Mesendoderm (in vitro differentiated cells): ENCODE data around the gene MCAM.

ENCODE experiments used
- DNase-seq: peaks from one replicate; pipeline ENCODE4 v3.0.0; 2013
- H2AK5ac ChIP-seq: 2 replicates; pipeline ENCODE4 v1.6.1; 2013; ENCODE audit warnings: low read length, inconsistent platforms
- H2BK120ac ChIP-seq: 2 replicates; pipeline ENCODE4 v1.6.1; 2013; ENCODE audit warnings: low read depth, mild to moderate bottlenecking, low read length, moderate library complexity, mixed read lengths
- H2BK15ac ChIP-seq: replicated peaks from 2 replicates; pipeline ENCODE4 v1.6.1; 2013; ENCODE audit warnings: low read depth, mild to moderate bottlenecking, moderate library complexity
- H2BK5ac ChIP-seq: 2 replicates; pipeline ENCODE4 v1.6.1; 2013; ENCODE audit warnings: low read length, inconsistent platforms
- H3K18ac ChIP-seq: 2 replicates; pipeline ENCODE4 v1.6.1; 2013; ENCODE audit warnings: mild to moderate bottlenecking, low read length, mixed read lengths
- H3K23ac ChIP-seq: one replicate; pipeline ENCODE4 v1.6.1; 2013; ENCODE audit warnings: low read length
- H3K27ac ChIP-seq: 2 replicates; pipeline ENCODE4 v1.5.1; 2013; ENCODE audit warnings: low read depth, mild to moderate bottlenecking, inconsistent platforms, low read length, moderate library complexity
- H3K27me3 ChIP-seq: 2 replicates; pipeline ENCODE4 v1.6.1; 2013; ENCODE audit warnings: low read length, control low read depth, mild to moderate bottlenecking, inconsistent platforms; ENCODE audit not compliant: insufficient read depth, poor library complexity
- H3K36me3 ChIP-seq: 2 replicates; pipeline ENCODE4 v1.6.1; 2013; ENCODE audit warnings: low read length, inconsistent platforms; ENCODE audit not compliant: control insufficient read depth, insufficient read depth
- H3K4ac ChIP-seq: one replicate; pipeline ENCODE4 v1.6.1; 2013; ENCODE audit warnings: low read depth, mild to moderate bottlenecking, low read length, moderate library complexity
- H3K4me1 ChIP-seq: 2 replicates; pipeline ENCODE4 v1.6.1; 2013; ENCODE audit warnings: low read depth, low read length, inconsistent platforms; ENCODE audit not compliant: control insufficient read depth
- H3K4me2 ChIP-seq: 2 replicates; pipeline ENCODE4 v1.6.1; 2013; ENCODE audit warnings: low read length
- H3K4me3 ChIP-seq: 2 replicates; pipeline ENCODE4 v1.5.1; 2013; ENCODE audit warnings: mild to moderate bottlenecking, low read length
- H3K56ac ChIP-seq: one replicate; pipeline ENCODE4 v1.6.1; 2013; ENCODE audit warnings: low read length
- H3K79me1 ChIP-seq: 2 replicates; pipeline ENCODE4 v1.6.1; 2013; ENCODE audit warnings: low read length, inconsistent platforms
- H3K79me2 ChIP-seq: 2 replicates; pipeline ENCODE4 v1.6.1; 2013; ENCODE audit warnings: mild to moderate bottlenecking, low read length; ENCODE audit not compliant: control insufficient read depth, insufficient read depth
- H3K9ac ChIP-seq: 2 replicates; pipeline ENCODE4 v1.6.1; 2013; ENCODE audit warnings: low read length, inconsistent platforms
- H4K5ac ChIP-seq: one replicate; pipeline ENCODE4 v1.6.1; 2013; ENCODE audit warnings: low read length
- H4K8ac ChIP-seq: one replicate; pipeline ENCODE4 v1.6.1; 2013; ENCODE audit warnings: low read depth, mild to moderate bottlenecking, control low read depth, low read length, moderate library complexity
- WGBS: extraction: QIAGEN DNeasy Blood & Tissue Kit; methylation state at CpG from one replicate; pipeline ENCODE4 v1.1.7; 2013; ENCODE audit warnings: low lambda C conversion rate, missing lambda C conversion rate; ENCODE audit not compliant: insufficient coverage; ENCODE audit errors: extremely low coverage; 5-methylcytosine and 5-hydroxymethylcytosine counted together

MCAM gene

DNA sequence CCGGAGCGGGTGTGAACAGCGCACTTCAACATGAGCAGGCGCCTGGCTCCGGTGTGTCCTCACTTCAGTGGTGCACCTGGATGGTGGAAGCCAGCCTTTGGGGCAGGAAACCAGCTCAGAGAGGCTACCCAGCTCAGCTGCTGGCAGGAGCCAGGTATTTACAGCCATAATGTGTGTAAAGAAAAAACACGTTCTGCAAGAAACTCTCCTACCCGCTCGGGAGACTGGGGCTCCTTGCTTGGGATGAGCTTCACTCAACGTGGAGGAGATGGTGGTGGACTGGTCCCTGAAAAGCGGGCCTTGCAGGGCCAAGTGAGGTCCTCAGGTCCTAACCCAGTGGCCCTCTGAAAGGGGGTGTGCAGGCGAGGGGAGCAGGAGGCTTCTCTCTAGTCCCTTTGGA is 7.5 kb downstream of the MCAM start:
- Histone ChIP-seq H3K4ac (no peak overlapping the region), H3K27me3 (no peaks in the 10 kb centered on the region), H3K23ac (no peak overlapping the region), H3K36me3 (peaks cover 6% of the 10 kb centered on the region), H2BK15ac (no peak overlapping the region), H3K4me2 (no peak overlapping the region), H3K56ac (no peak overlapping the region), H3K79me2 (no peaks in the 10 kb centered on the region), H2AK5ac (no peak overlapping the region), H3K9ac (no peak overlapping the region), H4K8ac (no peak overlapping the region), H3K4me1 (peaks cover 2% of the 10 kb centered on the region), H4K5ac (no peak overlapping the region), H3K4me3 (no peak overlapping the region), H3K27ac (no peak overlapping the region), H3K79me1 (no peaks in the 10 kb centered on the region), H3K18ac (no peak overlapping the region), H2BK120ac (no peak overlapping the region), H2BK5ac (no peak overlapping the region)
- WGBS, result no CpG with 5 or more reads among the region's 11 CpGs
- DNase-seq, result no peak

DNA sequence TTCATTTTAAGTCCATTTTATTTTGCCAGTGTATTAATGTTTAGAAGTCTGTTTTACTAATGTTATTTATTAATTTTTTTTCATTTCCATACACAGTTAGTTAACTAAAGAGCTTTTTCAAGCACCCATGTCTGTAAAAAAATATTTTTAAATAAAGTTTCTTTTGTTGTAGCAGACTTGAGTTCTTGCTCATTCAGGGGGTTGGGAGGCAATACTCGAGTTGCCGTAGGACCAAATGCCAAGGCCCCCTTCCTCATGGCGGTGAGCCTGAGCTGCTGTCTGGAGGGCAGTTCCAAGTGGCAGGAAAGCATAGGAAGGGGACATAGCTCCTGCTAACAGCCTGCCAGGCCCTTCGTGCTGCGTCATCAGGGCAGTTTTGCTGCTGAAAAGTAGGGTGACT is 9.0 kb downstream of the MCAM start:
- Histone ChIP-seq H3K79me2 (no peaks in the 10 kb centered on the region), H4K8ac (no peak overlapping the region)
- WGBS, result no CpG with 5 or more reads among the region's 5 CpGs

DNA sequence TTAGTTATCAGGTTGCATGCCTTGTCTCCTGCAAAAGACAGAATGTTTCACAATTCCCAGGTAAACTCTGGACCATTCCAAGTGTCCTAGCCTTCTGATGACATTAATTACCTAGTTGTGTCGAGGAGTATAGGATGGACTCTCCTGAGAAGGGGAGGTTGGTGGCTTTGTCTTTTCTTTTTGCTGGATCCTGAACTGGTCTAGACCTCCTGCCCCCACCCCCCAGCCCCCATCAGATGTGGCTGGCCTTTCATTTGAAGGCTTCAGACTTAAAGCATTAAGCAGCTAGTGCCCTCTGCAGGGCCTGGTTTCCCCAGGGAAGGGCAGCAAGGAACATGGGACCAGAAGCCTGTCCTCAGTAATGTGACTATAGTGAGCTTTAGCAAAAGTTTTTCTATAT is 9.7 kb downstream of the MCAM start:
- H3K79me2 ChIP-seq, result no peaks in the 10 kb centered on the region
- no peak overlapping the region for H3K18ac ChIP-seq
- no peak overlapping the region for H2AK5ac ChIP-seq
- H2BK5ac ChIP-seq, result no peak overlapping the region
- no CpG with 5 or more reads among the region's 1 CpG for WGBS
- peaks cover 4% of the 10 kb centered on the region for H3K36me3 ChIP-seq
- H2BK120ac ChIP-seq, result no peak overlapping the region
- peak; percentile 70 for DNase-seq
- no peak overlapping the region for H3K4ac ChIP-seq
- H3K9ac ChIP-seq, result no peak overlapping the region
- H3K4me2 ChIP-seq, result no peak overlapping the region
- H3K56ac ChIP-seq, result no peak overlapping the region
- no peak overlapping the region for H2BK15ac ChIP-seq
- no peak overlapping the region for H3K4me3 ChIP-seq
- H3K27ac ChIP-seq, result no peak overlapping the region
- no peak overlapping the region for H3K23ac ChIP-seq
- no peak overlapping the region for H4K5ac ChIP-seq
- no peaks in the 10 kb centered on the region for H3K27me3 ChIP-seq
- peaks cover 2% of the 10 kb centered on the region for H3K4me1 ChIP-seq
- H4K8ac ChIP-seq, result no peak overlapping the region
- no peaks in the 10 kb centered on the region for H3K79me1 ChIP-seq

More for the DNA sequence above, 9.0 kb downstream of the MCAM start:
- Histone ChIP-seq H2BK15ac (no peak overlapping the region), H3K56ac (no peak overlapping the region), H3K4me2 (no peak overlapping the region), H3K27ac (no peak overlapping the region), H3K36me3 (peaks cover 7% of the 10 kb centered on the region), H3K4me3 (no peak overlapping the region), H3K18ac (no peak overlapping the region), H3K4ac (no peak overlapping the region), H2BK120ac (no peak overlapping the region), H2AK5ac (no peak overlapping the region), H4K5ac (no peak overlapping the region), H2BK5ac (no peak overlapping the region), H3K23ac (no peak overlapping the region), H3K27me3 (no peaks in the 10 kb centered on the region), H3K79me1 (no peaks in the 10 kb centered on the region), H3K9ac (no peak overlapping the region), H3K4me1 (peaks cover 2% of the 10 kb centered on the region)
- DNase-seq, result no peak

DNA sequence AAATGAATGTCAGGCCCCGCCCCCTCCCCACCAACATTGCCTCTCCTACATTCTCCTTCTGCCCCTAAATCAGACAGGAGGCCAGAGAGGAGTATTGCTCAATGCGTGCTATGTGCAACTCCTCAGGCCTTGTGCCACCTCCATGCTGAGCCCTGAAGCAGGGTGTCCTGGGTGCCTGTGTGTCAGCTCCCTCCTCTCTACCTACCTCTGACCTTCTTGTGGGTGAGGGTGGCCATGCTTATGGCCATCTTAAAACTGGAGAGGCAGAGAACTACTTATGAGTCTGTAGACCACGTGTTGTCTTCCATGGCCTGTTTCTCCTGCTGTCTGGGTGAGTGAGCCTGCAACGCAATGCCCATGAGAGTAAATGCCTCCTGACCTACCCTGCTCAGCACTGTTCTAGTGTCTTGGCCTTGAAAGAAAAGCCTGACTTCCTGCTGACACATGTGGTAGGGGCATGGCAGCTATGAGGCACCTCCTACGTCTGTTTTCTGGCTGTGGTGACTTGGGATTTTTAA is 10.5 kb downstream of the MCAM start:
- no peak overlapping the region for H3K18ac ChIP-seq
- WGBS, result no CpG with 5 or more reads among the region's 5 CpGs
- H3K27me3 ChIP-seq, result no peaks in the 10 kb centered on the region
- no peak overlapping the region for H4K8ac ChIP-seq
- no peak for DNase-seq
- H3K4me3 ChIP-seq, result no peak overlapping the region
- H2BK120ac ChIP-seq, result no peak overlapping the region
- H3K36me3 ChIP-seq, result peaks cover 4% of the 10 kb centered on the region
- H3K27ac ChIP-seq, result no peak overlapping the region
- no peaks in the 10 kb centered on the region for H3K79me1 ChIP-seq
- no peak overlapping the region for H4K5ac ChIP-seq
- peaks cover 2% of the 10 kb centered on the region for H3K4me1 ChIP-seq
- H3K9ac ChIP-seq, result no peak overlapping the region
- H2BK5ac ChIP-seq, result no peak overlapping the region
- no peak overlapping the region for H3K56ac ChIP-seq
- no peaks in the 10 kb centered on the region for H3K79me2 ChIP-seq
- no peak overlapping the region for H3K4me2 ChIP-seq
- H2BK15ac ChIP-seq, result no peak overlapping the region
- H2AK5ac ChIP-seq, result no peak overlapping the region
- H3K4ac ChIP-seq, result no peak overlapping the region
- H3K23ac ChIP-seq, result no peak overlapping the region

- no peak overlapping the region for H3K4me2 ChIP-seq
- H2BK120ac ChIP-seq, result no peak overlapping the region
- H3K4ac ChIP-seq, result no peak overlapping the region
- no peak overlapping the region for H3K18ac ChIP-seq
- H3K23ac ChIP-seq, result no peak overlapping the region
- no peak overlapping the region for H3K9ac ChIP-seq
- no peak overlapping the region for H2BK5ac ChIP-seq
- H2BK15ac ChIP-seq, result no peak overlapping the region
- peaks cover 4% of the 10 kb centered on the region for H3K36me3 ChIP-seq
- no peaks in the 10 kb centered on the region for H3K79me2 ChIP-seq
- H3K4me1 ChIP-seq, result peaks cover 2% of the 10 kb centered on the region
- H4K5ac ChIP-seq, result no peak overlapping the region
- H3K27ac ChIP-seq, result no peak overlapping the region
- no peak overlapping the region for H3K56ac ChIP-seq
- no peaks in the 10 kb centered on the region for H3K79me1 ChIP-seq
- WGBS, result no CpG with 5 or more reads among the region's 7 CpGs
- H4K8ac ChIP-seq, result no peak overlapping the region
- no peak overlapping the region for H3K4me3 ChIP-seq
- DNase-seq, result no peak
- no peaks in the 10 kb centered on the region for H3K27me3 ChIP-seq
- H2AK5ac ChIP-seq, result no peak overlapping the region
Observed at GRCh38 chr11:119305556-119306372, 11.2 kb downstream of the MCAM start.
